Measurements from ENCODE around the gene TRIM50. TPM values are rescaled to one million over a fixed set of nuclear protein-coding genes. Genes with fewer than 3 reads are reported as not detected.

The TRIM50 gene
- total and polyA plus RNA-seq, 4 donors = 0.14 to 1.4 (median 0.15) TPM

- DNase-seq (ENCODE audit: low spot score) = no peak
- H3K9me3 ChIP-seq (ENCODE audit: control insufficient read depth in 4 of 4, low read length in 3 of 4) = no peaks in the 10 kb centered on the region
- TF ChIP-seq NR2F2 (IDR thresholded peaks at IDR 0.05) = peak; percentile 45
- no peak for TF ChIP-seq GABPA (IDR thresholded peaks at IDR 0.05 in 1 of 2, conservative IDR thresholded peaks at IDR 0.05 in 1 of 2)
- WGBS = 74% methylated on average over 6 of the region's 6 CpGs
- H3K27ac ChIP-seq (ENCODE audit: low read depth in 1 of 2, low read length in 2 of 2) = no peak overlapping the region
- no peak overlapping the region for H3K9ac ChIP-seq (ENCODE audit: low read depth in 1 of 2, low read length in 2 of 2)
- no peak overlapping the region for H3K4me3 ChIP-seq (ENCODE audit: low read depth in 1 of 3, low read length in 3 of 3)
- peaks cover 0 to 5% (median 0%) of the 10 kb centered on the region in 4 donors for H3K4me1 ChIP-seq (ENCODE audit: control insufficient read depth in 4 of 4, insufficient read depth in 4 of 4, low read length in 3 of 4)
- no peaks in the 10 kb centered on the region for H3K27me3 ChIP-seq (ENCODE audit: control insufficient read depth in 4 of 4, insufficient read depth in 4 of 4, low read length in 3 of 4)
- H3K36me3 ChIP-seq (ENCODE audit: control insufficient read depth in 4 of 4, insufficient read depth in 3 of 4, low read depth in 1 of 4, low read length in 3 of 4) = no peaks in the 10 kb centered on the region
Observed at GRCh38 chr7:73351447-73352167, 23.7 kb upstream of the TRIM50 start.

- DNase-seq (ENCODE audit: low spot score) = no peak
- TF ChIP-seq, protein P1, sequence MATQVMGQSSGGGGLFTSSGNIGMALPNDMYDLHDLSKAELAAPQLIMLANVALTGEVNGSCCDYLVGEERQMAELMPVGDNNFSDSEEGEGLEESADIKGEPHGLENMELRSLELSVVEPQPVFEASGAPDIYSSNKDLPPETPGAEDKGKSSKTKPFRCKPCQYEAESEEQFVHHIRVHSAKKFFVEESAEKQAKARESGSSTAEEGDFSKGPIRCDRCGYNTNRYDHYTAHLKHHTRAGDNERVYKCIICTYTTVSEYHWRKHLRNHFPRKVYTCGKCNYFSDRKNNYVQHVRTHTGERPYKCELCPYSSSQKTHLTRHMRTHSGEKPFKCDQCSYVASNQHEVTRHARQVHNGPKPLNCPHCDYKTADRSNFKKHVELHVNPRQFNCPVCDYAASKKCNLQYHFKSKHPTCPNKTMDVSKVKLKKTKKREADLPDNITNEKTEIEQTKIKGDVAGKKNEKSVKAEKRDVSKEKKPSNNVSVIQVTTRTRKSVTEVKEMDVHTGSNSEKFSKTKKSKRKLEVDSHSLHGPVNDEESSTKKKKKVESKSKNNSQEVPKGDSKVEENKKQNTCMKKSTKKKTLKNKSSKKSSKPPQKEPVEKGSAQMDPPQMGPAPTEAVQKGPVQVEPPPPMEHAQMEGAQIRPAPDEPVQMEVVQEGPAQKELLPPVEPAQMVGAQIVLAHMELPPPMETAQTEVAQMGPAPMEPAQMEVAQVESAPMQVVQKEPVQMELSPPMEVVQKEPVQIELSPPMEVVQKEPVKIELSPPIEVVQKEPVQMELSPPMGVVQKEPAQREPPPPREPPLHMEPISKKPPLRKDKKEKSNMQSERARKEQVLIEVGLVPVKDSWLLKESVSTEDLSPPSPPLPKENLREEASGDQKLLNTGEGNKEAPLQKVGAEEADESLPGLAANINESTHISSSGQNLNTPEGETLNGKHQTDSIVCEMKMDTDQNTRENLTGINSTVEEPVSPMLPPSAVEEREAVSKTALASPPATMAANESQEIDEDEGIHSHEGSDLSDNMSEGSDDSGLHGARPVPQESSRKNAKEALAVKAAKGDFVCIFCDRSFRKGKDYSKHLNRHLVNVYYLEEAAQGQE (IDR thresholded peaks at IDR 0.05) = no peak
- no peak for TF ChIP-seq HNF4A (conservative IDR thresholded peaks at IDR 0.05)
- TF ChIP-seq, protein P2, sequence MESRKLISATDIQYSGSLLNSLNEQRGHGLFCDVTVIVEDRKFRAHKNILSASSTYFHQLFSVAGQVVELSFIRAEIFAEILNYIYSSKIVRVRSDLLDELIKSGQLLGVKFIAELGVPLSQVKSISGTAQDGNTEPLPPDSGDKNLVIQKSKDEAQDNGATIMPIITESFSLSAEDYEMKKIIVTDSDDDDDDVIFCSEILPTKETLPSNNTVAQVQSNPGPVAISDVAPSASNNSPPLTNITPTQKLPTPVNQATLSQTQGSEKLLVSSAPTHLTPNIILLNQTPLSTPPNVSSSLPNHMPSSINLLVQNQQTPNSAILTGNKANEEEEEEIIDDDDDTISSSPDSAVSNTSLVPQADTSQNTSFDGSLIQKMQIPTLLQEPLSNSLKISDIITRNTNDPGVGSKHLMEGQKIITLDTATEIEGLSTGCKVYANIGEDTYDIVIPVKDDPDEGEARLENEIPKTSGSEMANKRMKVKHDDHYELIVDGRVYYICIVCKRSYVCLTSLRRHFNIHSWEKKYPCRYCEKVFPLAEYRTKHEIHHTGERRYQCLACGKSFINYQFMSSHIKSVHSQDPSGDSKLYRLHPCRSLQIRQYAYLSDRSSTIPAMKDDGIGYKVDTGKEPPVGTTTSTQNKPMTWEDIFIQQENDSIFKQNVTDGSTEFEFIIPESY (IDR thresholded peaks at IDR 0.05) = no peak
- TF ChIP-seq FOXA2 (IDR thresholded peaks at IDR 0.05) = no peak
- TF ChIP-seq HNF4G (IDR thresholded peaks at IDR 0.05) = no peak
- H3K4me3 ChIP-seq (ENCODE audit: low read depth in 1 of 3, low read length in 3 of 3) = no peak overlapping the region
- no peak overlapping the region for H3K27ac ChIP-seq (ENCODE audit: low read depth in 1 of 2, low read length in 2 of 2)
- no peaks in the 10 kb centered on the region for H3K27me3 ChIP-seq (ENCODE audit: control insufficient read depth in 4 of 4, insufficient read depth in 4 of 4, low read length in 3 of 4)
- no peaks in the 10 kb centered on the region for H3K36me3 ChIP-seq (ENCODE audit: control insufficient read depth in 4 of 4, insufficient read depth in 3 of 4, low read depth in 1 of 4, low read length in 3 of 4)
- H3K9ac ChIP-seq (ENCODE audit: low read depth in 1 of 2, low read length in 2 of 2) = no peak overlapping the region
- WGBS = 88% methylated on average over 12 of the region's 12 CpGs
- H3K4me1 ChIP-seq (ENCODE audit: control insufficient read depth in 4 of 4, insufficient read depth in 4 of 4, low read length in 3 of 4) = peaks cover 2 to 9% (median 4%) of the 10 kb centered on the region in 4 donors
- H3K9me3 ChIP-seq (ENCODE audit: control insufficient read depth in 4 of 4, low read length in 3 of 4) = no peaks in the 10 kb centered on the region
Observed at GRCh38 chr7:73350306-73351068, 22.6 kb upstream of the TRIM50 start.

GRCh38 chr7:73349763-73350162, 21.9 kb upstream of the TRIM50 start:
- no peak overlapping the region for H3K4me3 ChIP-seq (ENCODE audit: low read depth in 1 of 3, low read length in 3 of 3)
- no peaks in the 10 kb centered on the region for H3K36me3 ChIP-seq (ENCODE audit: control insufficient read depth in 4 of 4, insufficient read depth in 3 of 4, low read depth in 1 of 4, low read length in 3 of 4)
- no peak overlapping the region for H3K27ac ChIP-seq (ENCODE audit: low read depth in 1 of 2, low read length in 2 of 2)
- WGBS = 87% methylated on average over 6 of the region's 6 CpGs
- DNase-seq (ENCODE audit: low spot score) = no peak
- H3K4me1 ChIP-seq (ENCODE audit: control insufficient read depth in 4 of 4, insufficient read depth in 4 of 4, low read length in 3 of 4) = peaks cover 5 to 16% (median 11%) of the 10 kb centered on the region in 4 donors
- no peak overlapping the region for H3K9ac ChIP-seq (ENCODE audit: low read depth in 1 of 2, low read length in 2 of 2)
- H3K27me3 ChIP-seq (ENCODE audit: control insufficient read depth in 4 of 4, insufficient read depth in 4 of 4, low read length in 3 of 4) = no peaks in the 10 kb centered on the region
- H3K9me3 ChIP-seq (ENCODE audit: control insufficient read depth in 4 of 4, low read length in 3 of 4) = no peaks in the 10 kb centered on the region
- TF ChIP-seq RAD21 (IDR thresholded peaks at IDR 0.05) (no peak), TAF1 (conservative IDR thresholded peaks at IDR 0.05) (no peak), SP1 (IDR thresholded peaks at IDR 0.05) (no peak), YY1 (IDR thresholded peaks at IDR 0.05) (no peak), FOXA1 (IDR thresholded peaks at IDR 0.05) (no peak), RXRA (IDR thresholded peaks at IDR 0.05) (no peak), HNF4A (conservative IDR thresholded peaks at IDR 0.05) (no peak), HNF4G (IDR thresholded peaks at IDR 0.05) (no peak), FOXA2 (IDR thresholded peaks at IDR 0.05) (no peak), NR2F2 (IDR thresholded peaks at IDR 0.05) (no peak)
- TF ChIP-seq, protein P1 (IDR thresholded peaks at IDR 0.05) = no peak
- TF ChIP-seq, protein P3, sequence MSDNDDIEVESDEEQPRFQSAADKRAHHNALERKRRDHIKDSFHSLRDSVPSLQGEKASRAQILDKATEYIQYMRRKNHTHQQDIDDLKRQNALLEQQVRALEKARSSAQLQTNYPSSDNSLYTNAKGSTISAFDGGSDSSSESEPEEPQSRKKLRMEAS (IDR thresholded peaks at IDR 0.05) = no peak
- TF ChIP-seq, protein P2 (IDR thresholded peaks at IDR 0.05) = no peak

Measured in liver (tissue), 9 donors.